ENCODE data around the gene NOP14.
"Not testable (repeated sequence)": the region's sequence is repeated elsewhere in the genome, so short reads cannot be mapped to it uniquely, and the experiment has no call there.

The NOP14 gene

DNA sequence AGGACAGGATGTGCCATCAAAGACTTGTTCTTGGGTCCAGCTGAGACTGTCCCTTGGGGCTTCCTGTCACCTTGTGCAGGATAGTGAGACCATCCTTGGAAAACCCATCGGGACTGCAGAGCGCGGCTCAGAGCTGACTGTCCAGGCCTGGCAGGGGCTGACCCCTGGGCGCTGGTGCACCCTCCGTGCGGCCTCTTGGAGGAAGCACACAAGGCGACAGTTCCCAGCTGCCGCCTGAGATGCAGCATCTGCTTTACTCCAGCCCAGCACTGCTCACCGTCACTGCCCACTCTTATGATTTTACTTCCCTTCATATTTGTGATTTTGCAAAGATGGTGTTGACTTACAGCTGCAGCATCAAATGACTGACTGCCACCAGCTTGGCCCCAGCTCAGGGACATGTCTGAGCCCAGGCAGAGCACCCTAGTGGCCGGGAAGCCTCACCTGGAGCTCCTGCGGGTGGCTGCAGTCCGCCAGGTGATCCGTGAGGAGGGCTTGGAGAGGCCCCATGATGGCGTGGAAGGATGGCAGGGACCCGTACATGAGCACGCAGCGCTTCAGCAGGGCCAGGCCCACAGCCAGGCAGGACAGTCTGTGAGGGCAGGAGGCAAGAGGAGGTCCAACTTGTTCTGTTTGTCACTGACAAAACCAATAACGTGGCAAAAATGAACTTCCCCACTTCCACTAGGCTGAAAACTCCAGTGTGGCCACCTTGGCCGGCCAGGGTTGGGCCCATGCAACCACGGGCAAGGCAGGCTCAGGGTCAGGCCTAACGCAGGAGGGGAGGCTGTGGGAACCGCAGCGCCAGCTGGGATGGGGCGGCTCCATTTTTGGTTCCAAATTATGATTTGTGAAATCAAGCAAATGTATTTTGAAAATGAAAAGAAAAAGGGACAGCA is 21.8 kb downstream of the NOP14 start:
- no peak for DNase-seq

DNA sequence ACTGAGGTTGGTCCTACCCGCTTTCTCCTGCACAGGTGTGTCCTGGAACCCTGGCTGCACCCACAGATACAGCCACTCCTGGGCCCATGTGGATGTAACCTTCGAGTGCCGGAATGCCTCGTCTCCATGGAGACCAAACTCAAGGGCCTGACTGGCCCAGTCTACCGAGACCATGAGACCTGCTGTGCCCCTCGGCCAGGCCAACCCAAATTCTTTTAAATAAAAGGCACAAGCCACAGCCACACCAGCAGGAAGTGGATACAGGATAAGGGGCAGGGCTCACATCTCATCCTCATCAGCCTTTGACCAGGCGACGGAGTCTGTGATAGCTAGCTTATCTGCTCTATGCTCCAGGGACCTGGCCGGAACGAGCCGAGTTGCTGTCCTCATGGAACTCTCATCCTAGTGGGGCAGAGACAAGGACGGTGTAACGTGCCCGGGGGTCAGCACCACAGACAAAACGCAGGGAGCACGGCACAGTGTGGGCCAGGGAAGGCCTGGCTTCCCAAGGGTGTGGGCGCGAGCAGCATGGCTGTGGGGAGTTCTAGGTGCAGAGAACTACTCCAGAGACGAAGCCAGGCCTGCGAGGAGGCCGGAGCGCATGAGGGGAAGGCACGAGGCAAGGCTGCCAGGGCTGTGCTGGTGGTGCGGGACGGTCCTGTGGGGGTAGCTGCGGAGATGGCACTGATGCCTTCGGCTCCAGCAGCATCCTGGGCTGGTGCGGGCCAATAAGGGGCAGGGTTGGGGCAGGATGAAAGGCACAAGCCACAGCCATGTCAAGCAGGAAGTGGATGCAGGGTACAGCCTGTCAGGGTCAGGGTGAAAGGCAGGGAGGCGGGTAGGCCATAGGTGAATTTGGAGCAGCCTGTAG is 22.7 kb downstream of the NOP14 start:
- no peak for DNase-seq

DNA sequence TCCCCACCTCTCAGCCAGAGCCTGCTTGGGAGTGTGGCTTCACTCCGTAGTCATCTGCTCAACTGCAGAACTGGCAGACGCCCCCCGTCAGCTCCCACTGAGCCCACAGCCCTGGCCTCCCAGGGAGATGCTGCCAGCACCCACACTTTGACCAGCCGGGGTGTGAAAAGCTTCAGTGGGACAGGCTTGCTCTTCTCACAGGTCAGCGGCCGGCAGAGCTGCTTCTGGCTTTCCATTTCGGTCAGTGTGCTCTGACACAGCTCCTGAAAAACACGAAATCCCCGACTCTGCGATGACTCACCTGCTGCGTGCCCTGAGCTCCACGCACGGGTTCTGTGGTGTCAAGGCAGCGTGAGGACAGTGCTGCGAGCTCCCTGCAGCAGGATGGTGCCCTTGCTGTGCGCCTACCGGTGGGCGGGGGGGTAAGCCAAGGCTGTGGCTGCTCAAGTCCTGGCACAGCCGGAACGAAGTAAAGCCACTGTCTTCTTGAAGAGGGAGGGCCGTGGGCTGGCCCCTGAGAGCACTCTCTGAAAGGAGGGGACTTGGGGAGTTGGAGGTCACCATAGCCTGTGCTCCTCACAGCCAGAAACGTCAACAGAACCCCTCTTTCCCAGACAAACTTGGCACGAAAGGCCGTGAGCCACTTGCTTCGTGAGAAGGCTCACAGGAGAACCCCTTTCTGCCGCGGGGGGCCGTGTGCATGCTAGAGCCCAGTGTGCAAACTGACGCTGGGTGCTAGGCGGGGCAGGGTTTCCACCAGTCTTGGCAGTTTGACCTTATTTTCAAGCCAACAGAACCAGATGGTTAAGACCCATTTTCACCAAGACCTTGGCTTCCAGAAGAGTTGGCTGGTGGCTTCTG is 23.6 kb downstream of the NOP14 start:
- no peak for DNase-seq

DNA sequence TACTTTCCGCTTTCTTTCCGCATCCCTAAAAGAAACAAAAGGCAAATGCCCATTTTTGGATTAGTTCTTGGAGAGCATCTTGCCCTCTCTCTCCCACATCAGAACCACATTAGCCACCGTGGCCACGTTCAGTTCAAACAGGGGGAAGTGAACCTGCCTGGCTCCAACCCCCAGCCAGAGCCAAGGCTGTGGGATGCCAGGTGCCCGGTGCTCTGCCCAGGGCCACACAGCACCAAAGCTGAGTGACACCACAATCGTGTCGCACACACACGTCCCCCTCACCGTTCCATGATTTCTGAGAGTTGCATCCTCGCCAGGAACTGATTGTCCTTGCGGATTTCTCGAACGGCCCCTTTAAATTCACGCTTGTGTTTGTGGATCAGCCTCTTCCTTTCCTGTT is 24.3 kb downstream of the NOP14 start:
- no peak for DNase-seq

DNA sequence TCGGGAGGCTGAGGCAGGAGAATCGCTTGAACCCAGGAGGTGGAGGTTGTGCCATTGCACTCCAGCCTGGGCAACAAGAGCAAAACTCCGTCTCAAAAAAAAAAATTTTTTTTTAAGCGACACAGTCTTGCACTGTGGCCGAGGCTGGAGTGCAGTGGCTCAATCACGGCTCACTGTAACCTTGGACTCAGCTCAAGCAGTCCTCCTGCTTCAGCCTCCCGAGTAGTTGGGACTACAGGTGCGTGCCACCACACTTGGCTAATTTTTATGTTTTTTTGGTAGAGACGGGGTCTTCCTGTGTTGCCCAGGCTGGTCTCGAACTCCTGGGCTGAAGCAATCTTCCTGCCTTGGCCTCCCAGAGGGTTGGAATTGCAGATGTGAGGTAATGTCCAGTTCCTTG is 24.8 kb downstream of the NOP14 start:
- DNase-seq = not testable (repeated sequence)

DNA sequence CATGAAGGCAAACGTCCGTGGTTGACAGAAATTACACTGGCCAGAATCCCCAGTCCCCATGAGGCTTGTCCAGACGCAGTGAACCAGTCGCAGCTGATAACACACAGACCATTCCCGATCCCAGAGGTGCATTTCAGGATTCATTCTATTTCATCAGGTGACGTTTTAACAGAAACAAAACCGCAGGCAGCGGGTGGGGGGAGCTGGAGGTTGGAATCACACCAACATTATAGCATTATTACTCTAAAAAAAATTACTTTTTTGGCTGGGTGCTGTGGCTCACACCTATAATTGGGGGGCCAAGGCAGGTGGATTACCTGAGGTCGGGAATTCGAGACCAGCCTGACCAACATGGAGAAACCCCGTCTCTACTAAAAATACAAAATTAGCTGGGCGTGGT is 25.2 kb downstream of the NOP14 start:
- no peak for DNase-seq

DNA sequence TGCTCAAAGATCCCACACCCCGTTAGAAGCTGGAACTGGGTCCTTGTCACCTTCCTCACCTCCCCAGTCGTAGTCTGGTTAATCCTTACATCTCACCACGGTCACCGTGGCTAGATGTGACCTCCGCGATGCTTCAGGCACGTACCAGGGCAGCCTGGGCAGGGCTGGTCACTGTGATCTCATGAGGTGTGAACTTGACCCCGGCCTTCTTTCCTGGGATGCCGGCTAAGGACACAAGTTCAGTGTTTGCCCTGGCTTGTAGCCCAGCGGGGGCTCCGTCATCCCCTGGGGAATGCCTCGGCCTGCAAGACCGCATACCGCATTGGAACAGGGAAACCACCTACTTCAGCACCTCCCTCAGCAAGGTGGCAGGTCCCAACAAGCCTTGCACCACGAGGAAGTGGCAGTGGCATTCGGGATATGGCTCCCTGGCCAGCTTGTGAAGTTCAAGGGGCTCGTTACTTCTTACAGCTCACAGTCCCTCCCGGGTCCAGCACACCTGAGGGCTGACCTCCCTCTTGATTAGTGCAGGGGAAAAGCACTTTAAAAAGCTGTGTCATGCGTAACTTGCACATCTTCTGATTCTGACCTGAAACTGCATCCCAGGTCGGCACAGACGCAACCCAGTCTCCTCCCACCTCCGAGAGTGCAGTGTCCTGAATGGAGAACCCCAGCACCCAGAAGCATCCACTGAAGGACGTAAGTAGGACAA is 25.9 kb downstream of the NOP14 start:
- no peak for DNase-seq

DNA sequence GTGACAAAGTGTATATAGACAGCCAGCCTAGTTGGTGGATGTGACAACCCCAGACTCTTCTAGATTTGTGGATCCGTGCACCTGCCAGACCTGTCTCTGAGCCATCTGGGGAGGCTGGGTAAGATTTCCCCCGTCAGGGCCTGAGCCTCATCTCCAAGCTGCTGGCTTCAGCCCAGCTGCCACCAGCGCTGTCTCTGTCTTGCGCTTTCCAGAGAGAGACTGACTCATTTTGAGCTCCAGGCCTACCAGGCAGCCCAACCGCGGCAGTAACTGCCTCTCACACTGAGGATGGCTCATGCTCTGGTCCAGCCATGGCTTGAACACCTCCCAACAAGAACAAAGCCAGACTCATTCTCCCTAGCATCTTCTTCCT is 26.4 kb downstream of the NOP14 start:
- no peak for DNase-seq

DNA sequence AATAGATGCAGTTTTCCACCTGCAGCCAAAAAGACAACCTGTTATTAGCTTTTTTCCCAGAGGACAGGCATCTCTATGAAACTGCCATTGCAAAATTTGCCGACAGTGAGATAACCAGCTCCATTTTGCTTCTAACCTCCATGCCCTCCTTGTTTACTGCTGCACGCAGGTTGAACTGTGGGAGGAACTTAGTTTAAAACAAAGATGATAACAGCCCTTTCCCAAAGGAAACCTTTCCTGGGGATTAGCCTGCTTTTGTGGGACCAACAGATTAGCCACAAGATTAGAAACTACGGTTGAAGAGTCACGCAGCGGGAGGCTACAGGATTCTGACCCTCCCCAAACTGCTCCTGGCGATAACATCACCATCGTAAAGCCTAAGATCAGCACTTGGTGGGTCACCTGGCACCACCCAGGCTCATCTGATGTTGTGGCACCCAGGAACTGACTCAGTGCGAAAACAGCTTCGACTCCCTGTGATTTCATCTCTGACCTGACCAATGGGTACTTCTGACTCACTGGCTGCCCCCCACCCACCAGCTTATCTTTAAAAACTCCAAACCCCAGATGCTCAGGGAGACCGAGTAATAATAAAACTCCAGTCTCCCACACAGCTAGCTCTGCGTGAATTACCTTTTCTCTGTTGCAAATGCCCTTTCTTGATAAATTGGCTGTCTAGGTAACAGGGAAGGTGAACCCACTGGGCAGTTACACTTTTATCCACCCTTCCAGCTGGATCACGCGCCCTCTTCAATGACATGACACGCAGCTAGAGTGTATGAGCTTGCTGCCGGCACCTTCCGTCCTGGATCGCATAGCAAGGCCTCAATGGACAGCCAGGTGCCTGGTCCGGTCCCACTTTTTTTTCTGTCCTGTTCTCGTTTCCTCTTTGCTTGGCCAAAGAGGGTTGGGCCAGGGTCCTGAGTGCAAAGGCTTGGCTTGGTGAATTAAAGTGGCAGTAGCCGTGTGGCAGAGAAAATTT is 27.2 kb downstream of the NOP14 start:
- DNase-seq = peak; percentile 46

DNA sequence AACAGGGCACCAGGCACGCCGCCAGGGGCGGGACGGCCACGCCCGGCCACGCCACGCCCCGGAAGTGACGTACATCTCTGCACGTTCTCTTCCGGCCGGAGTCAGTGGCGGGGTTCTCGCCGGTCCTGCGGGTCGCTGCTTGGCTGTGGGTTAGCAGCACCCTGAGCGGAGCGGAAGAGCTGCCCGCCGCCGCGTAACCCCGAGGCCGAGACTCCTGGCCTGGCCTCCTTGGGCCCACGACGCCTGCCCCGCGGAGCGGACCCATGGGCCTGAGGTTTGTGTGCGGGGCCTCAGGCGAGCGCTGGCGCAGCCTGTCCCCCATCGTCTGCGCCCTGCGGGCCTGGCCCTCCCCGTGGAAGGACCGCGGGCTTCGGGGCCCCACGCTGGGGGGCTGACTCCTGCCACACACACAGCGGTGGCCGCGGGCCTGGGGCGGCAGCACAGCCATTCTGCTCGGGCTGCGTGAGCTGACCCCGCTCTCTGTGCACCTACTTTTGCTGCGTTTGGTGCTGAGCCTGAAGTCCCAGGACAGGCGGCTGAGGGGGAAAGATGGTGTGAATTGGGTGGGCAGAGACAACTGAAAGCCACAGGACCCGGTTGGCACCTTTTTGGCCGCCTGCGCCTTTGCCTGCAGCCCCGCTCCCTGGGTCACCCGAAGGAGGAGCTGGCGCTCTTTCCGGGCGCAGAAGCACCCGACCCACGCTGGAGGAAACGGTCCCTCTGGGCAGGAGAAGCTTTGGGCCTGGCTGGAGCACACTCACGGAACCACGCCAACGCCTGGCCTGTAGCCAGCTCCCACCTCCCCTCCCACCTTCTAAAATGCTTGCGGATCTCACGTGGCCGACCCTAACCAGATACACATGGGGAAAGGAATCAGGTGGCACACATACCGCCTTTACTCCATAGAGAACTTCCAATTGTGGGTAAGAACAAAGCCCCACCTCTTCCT is 28.1 kb downstream of the NOP14 start:
- DNase-seq = peak; percentile 97

DNA sequence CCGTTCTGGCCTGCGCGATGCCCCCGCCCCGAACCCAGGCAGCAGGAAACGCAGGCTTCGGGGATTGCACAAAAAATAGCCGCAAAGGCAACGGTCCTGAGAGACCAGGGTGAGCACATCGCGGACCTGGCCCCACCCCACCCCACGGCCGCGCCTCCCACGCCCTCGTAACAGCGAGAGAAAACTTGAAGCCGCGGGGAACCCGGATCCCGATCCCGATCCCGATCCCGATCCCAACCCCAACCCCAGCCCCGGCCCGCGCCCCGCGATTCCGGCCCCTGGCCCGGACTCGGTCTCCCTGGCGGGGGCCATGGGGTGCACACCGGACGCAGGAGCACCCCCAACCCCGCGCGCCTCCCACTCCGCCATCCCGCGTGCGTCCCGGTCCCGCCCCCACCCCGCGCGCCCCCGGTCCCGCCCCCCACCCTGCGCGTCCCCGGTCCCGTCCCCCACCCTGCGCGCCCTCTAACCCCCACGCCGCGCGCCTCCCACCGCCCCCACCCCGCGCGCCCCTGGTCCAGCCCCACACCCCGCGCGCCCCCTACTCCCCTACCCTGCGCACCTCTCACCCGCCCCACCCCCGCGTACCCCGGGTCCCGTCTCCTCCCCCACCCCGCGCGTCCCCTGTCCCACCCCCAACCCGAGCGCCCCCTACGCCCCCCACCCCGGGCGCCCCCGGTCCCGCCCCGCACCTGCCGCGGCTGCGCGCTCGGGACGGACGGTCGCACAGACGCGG is 29.0 kb downstream of the NOP14 start:
- no peak for DNase-seq

DNA sequence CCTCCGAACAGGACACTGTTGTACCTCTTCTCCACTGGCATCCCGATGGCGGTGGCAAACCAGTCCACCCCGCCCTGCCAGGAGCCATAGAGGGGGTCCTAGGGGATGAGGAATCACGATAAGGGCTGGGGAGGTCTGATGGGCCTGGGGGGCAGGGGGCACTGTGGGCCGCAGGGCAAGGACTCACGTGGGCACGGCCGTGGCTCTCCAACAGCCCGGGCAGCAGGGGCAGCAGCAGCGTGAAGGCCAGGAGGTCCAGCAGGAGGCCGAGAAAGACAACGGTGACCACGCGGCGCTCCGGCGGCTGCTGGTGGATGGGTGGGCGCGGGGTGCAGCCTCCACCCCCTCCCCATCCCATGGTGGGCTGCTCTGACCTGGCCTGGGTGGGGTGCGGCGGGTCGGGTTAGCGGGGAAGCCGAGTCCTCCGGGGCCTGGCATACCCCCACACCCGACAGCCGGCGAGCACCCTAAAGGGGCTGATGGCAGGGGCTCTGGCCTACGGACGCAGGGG is 29.6 kb downstream of the NOP14 start:
- no peak for DNase-seq

DNA sequence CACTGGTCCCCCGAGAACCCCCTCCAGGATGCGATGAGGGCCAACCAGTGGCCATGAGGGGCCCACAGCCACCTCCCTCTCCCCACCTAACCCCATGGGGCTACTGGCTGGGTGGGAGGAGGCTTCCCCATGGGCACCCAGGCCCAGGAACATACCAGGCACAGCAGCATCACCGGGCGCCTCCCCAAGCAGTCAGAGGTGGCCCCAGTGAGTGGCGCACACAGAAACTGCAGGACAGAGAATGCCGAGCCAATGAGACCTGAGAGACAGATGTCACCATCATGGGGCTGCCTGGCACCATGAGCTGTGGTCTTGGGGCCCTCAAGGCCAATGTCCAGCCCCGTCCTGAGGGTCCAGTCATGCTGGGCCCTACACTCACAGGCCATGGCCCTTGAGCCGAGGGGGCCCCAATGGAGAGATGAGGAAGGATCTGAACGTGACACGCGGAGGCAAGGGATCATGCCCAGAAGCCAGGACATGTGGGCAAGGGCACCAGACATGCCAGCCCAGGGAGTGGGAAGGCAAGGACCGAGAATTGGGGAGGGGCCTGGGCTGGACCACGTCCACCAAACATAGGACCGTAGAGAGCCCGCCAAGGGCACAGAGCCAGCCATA is 30.1 kb downstream of the NOP14 start:
- no peak for DNase-seq

DNA sequence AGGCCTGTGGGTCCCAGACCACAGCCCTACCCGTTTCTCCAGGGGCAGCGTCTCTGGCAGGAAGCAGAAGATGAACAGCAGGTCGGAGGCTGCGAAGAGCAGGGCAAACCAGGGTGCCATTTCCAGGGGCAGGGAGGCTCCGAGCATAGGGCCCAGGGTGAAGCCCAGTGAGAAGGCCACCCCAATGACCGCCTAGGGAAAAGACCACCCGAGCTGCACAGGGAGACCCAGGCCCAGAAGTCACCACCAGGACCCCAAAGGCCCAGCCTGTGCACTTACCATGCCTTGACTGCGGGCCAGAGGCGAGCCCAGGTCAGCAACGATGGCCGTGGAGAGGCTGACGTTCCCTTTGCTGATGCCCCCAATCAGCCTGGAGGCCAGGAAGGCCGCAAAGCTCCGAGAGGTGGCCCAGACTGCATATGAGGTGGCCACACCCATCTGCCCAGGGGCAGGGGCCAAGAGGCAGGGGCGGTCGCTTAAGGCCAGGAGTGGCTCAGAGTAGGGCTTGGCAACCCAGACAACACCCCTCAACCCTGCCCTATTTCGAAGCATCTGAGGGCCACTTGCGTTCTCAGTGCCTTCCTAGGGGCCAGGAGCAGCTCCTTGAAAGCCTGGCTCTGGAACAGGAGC is 30.8 kb downstream of the NOP14 start:
- no peak for DNase-seq

DNA sequence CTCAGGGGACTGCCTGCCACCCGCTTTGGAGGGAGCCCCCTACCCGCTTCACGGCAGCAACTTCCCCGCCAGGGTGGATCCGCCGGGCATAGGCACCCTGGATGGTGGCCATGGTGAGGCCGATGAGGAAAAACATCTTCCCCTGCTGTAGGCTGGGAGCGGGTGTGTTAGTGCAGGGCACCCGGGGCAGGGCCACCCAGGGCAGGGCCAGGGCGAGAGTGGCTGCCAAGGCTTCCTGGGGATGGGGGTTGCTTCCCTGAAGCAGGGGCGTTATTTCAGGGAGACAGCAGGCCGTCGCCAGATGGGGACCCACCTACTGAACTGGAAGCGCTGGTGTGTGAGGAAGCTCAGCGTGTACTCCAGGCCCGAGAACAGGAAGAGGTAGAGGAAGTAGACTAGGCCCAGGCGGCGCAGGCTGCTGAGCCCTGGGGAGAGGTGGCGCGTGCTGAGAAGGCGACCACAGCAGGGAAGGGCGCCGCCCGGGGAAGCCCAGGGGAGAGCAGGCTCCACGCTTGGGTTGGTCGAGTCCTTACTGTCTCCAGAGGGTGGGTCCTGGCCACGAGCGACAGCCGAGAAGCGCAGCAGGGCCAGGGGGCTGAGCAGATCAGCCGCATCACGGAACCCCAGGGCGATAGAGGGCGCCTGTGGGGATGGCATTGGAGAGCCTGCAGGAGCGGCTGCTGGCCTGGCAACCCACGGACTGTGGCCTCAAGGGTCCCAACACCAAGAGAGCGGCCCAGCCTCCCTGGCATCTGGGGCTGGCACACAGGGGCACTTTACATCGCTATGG is 31.5 kb downstream of the NOP14 start:
- DNase-seq = no peak

DNA sequence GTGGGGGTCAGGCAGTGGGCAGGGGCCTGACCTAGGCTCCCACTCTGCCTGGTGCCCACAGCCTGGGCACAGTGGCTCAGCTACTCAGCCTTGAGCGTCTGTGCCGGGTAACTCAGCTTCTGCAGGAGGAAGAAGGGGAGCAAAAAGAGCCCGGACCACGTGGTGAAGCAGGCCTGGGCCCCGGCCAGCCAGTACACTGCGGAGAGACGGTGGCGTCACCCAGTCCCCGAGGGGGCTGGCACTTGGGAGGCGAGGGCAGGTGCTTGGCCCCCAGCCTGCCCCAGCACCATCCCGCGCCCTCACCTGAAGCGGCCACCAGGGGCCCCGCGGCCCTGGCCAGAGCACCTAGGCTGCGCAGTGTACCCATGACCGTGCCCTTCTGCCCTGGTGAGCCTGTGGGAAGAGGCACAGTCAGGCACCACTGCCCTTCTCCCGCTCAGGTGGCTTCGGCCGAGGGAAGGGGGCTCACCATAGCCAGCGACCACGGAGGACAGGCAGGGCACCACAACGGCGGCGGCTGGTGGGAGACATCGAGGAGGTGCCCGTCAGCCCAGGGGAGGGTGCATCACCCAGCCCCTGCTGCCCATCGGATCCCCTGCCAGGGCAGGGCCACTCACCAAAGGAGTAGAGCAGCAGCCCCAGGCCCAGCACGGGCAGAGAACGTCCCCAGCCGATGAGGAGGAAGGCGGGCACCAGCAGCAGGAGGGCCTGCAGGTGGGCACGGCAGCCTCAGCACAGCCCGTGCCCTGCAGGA is 32.3 kb downstream of the NOP14 start:
- DNase-seq = no peak

Data from activated T-cell treated with anti-CD3 and anti-CD28 coated beads for 4 hours (primary cell).